SK-N-SH treated with all-trans-retinoic acid at 6 μM for 48 hours (cell line): ENCODE measurements around the gene QSOX2.

Experiments
- ATAC-seq: fragments of 200-7000 bp; cut with Tn5 transposase; 3 replicates; pipeline ENCODE4 v1.9.1; 2020; ENCODE audit warnings: mild to moderate bottlenecking, moderate library complexity
- ARNTL ChIP-seq: fragments of 450-650 bp; formaldehyde crosslinking; IDR thresholded peaks from 2 replicates; pipeline ENCODE4 v1.5.0; 2020; ENCODE audit warnings: low read depth, mild to moderate bottlenecking, moderate library complexity, borderline replicate concordance
- ESRRG ChIP-seq: fragments of 250-450 bp; sonication (Bioruptor Pico); IDR thresholded peaks from 2 replicates; pipeline ENCODE4 v1.6.1; 2021; ENCODE audit warnings: mild to moderate bottlenecking
- GLIS3 ChIP-seq: fragments of 250-450 bp; sonication (Bioruptor Pico); IDR thresholded peaks from 2 replicates; pipeline ENCODE4 v1.5.0; 2020; ENCODE audit warnings: mild to moderate bottlenecking, moderate library complexity
- OSR1 ChIP-seq: fragments of 250-450 bp; sonication (Bioruptor Pico); IDR thresholded peaks from 2 replicates; pipeline ENCODE4 v1.8.0; 2022; ENCODE audit warnings: moderate library complexity, mild to moderate bottlenecking, inconsistent platforms
- RARB ChIP-seq: fragments of 250-450 bp; sonication (Bioruptor Pico); IDR thresholded peaks from 2 replicates; pipeline ENCODE4 v1.8.0; 2021; ENCODE audit warnings: mild to moderate bottlenecking, moderate library complexity
- SNAI2 ChIP-seq: fragments of 250-450 bp; sonication (Bioruptor Pico); IDR thresholded peaks from 2 replicates; pipeline ENCODE4 v1.5.0; 2020; ENCODE audit warnings: mild to moderate bottlenecking, moderate library complexity
- TOX ChIP-seq: fragments of 250-450 bp; sonication (Bioruptor Pico); IDR thresholded peaks from 2 replicates; pipeline ENCODE4 v1.8.0; 2021; ENCODE audit warnings: mild to moderate bottlenecking, moderate library complexity, borderline replicate concordance
- ZC3H10 ChIP-seq: fragments of 250-450 bp; sonication (Bioruptor Pico); IDR thresholded peaks from 2 replicates; pipeline ENCODE4 v1.5.1; 2021; ENCODE audit warnings: mild to moderate bottlenecking, moderate library complexity
- ZFP3 ChIP-seq: fragments of 250-450 bp; sonication (Bioruptor Pico); IDR thresholded peaks from 2 replicates; pipeline ENCODE4 v1.5.0; 2020; ENCODE audit warnings: mild to moderate bottlenecking, moderate library complexity
- ZFP30 ChIP-seq: fragments of 450-650 bp; formaldehyde crosslinking; IDR thresholded peaks from 2 replicates; pipeline ENCODE4 v1.5.0; 2022; ENCODE audit warnings: mild to moderate bottlenecking, moderate library complexity
- ZNF8 ChIP-seq: fragments of 450-650 bp; formaldehyde crosslinking; IDR thresholded peaks from 2 replicates; pipeline ENCODE4 v1.5.0; 2020; ENCODE audit warnings: mild to moderate bottlenecking, moderate library complexity
- TF ChIP-seq, protein P1 (sequence below): fragments of 250-450 bp; sonication (Bioruptor Pico); IDR thresholded peaks from 2 replicates; pipeline ENCODE4 v1.5.1; 2021; ENCODE audit warnings: mild to moderate bottlenecking, moderate library complexity
- TF ChIP-seq, protein P2 (sequence below): fragments of 250-450 bp; sonication (Bioruptor Pico); IDR thresholded peaks from 2 replicates; pipeline ENCODE4 v1.5.1; 2020; ENCODE audit warnings: low read depth, mild to moderate bottlenecking, moderate library complexity
- TF ChIP-seq, protein P3 (sequence below): fragments of 250-450 bp; sonication (Bioruptor Pico); IDR thresholded peaks from 2 replicates; pipeline ENCODE4 v1.5.0; 2020; ENCODE audit warnings: mild to moderate bottlenecking, moderate library complexity
- TF ChIP-seq, protein P4 (sequence below): fragments of 250-450 bp; sonication (Bioruptor Pico); IDR thresholded peaks from 2 replicates; pipeline ENCODE4 v1.8.0; 2020; ENCODE audit warnings: mild to moderate bottlenecking, moderate library complexity, borderline replicate concordance

The QSOX2 gene

DNA sequence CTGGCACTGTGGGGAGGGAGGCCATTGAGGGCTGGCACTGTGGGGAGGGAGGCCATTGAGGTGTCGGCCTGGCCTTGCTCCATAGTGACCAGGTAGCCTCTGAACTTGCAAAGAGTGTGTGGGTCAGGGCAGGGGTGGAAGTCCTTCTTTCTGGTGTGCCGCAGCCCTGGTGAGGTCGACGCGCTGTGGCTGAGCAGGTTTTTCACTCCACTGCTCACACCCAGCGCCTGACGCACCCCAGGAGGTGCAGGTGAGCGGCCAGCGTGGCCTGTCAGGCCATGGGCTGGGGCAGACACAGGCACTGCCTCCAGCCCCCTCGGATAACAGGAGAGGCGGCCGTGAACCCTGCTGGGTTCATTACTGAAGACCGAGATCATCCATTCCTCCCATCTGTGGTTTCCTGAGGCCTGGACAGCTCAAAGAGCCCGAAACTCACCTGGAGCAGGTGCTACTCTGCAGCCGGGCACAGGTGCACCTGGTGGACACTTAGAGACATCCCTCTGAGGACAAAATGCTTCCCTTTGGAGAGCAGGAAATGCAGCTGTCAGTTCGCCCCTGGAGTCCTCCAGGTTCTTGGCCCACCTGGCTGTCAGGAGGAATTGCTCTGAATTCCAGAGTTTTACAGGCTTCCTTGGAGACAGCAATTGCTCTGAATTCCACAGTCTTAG is 73.1 kb downstream of the QSOX2 start:
- TF ChIP-seq ARNTL (CRISPR knock-in tag) (no peak), ZC3H10 (CRISPR knock-in tag) (no peak), ESRRG (CRISPR knock-in tag) (no peak), RARB (CRISPR knock-in tag) (no peak), TOX (CRISPR knock-in tag) (no peak), OSR1 (CRISPR knock-in tag) (no peak), GLIS3 (CRISPR knock-in tag) (no peak), ZFP3 (CRISPR knock-in tag) (no peak), SNAI2 (CRISPR knock-in tag) (no peak)
- TF ChIP-seq, protein P1, sequence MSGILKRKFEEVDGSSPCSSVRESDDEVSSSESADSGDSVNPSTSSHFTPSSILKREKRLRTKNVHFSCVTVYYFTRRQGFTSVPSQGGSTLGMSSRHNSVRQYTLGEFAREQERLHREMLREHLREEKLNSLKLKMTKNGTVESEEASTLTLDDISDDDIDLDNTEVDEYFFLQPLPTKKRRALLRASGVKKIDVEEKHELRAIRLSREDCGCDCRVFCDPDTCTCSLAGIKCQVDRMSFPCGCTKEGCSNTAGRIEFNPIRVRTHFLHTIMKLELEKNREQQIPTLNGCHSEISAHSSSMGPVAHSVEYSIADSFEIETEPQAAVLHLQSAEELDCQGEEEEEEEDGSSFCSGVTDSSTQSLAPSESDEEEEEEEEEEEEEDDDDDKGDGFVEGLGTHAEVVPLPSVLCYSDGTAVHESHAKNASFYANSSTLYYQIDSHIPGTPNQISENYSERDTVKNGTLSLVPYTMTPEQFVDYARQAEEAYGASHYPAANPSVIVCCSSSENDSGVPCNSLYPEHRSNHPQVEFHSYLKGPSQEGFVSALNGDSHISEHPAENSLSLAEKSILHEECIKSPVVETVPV: no peak
- TF ChIP-seq, protein P2, sequence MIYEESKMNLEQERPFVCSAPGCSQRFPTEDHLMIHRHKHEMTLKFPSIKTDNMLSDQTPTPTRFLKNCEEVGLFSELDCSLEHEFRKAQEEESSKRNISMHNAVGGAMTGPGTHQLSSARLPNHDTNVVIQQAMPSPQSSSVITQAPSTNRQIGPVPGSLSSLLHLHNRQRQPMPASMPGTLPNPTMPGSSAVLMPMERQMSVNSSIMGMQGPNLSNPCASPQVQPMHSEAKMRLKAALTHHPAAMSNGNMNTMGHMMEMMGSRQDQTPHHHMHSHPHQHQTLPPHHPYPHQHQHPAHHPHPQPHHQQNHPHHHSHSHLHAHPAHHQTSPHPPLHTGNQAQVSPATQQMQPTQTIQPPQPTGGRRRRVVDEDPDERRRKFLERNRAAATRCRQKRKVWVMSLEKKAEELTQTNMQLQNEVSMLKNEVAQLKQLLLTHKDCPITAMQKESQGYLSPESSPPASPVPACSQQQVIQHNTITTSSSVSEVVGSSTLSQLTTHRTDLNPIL (CRISPR knock-in tag): no peak
- TF ChIP-seq, protein P3, sequence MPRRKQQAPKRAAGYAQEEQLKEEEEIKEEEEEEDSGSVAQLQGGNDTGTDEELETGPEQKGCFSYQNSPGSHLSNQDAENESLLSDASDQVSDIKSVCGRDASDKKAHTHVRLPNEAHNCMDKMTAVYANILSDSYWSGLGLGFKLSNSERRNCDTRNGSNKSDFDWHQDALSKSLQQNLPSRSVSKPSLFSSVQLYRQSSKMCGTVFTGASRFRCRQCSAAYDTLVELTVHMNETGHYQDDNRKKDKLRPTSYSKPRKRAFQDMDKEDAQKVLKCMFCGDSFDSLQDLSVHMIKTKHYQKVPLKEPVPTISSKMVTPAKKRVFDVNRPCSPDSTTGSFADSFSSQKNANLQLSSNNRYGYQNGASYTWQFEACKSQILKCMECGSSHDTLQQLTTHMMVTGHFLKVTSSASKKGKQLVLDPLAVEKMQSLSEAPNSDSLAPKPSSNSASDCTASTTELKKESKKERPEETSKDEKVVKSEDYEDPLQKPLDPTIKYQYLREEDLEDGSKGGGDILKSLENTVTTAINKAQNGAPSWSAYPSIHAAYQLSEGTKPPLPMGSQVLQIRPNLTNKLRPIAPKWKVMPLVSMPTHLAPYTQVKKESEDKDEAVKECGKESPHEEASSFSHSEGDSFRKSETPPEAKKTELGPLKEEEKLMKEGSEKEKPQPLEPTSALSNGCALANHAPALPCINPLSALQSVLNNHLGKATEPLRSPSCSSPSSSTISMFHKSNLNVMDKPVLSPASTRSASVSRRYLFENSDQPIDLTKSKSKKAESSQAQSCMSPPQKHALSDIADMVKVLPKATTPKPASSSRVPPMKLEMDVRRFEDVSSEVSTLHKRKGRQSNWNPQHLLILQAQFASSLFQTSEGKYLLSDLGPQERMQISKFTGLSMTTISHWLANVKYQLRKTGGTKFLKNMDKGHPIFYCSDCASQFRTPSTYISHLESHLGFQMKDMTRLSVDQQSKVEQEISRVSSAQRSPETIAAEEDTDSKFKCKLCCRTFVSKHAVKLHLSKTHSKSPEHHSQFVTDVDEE: no peak
- ATAC-seq: no peak

DNA sequence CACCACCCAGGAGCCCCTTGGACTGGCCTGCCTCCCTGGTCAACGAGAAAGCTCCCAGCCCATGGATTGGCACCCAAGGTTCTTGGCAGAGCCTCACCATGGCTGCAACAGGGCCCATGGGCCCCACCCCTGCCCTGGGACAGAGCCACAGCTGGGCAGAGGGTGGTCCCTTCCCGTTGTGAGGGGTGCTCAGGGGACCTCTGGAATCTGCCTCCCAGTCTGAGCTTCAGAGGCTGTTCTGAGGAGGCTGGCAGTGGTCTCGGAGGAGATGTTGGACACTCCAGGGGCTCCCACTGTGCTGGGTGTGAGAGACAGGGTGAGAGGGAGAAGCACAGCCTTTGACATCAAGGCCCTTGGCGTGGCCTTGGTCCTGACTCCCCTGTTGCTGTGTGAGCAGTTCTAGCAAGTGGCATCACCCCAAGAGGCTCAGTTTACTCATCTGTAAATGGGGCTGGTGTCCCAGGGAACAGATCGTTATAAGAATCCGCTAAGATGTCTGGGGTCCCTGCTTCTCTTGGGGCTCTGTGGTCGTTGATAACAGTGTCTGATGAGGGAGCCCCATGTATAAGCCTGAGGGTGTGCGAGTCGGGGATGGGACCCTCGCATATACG is 73.7 kb downstream of the QSOX2 start:
- TF ChIP-seq, protein P2 (CRISPR knock-in tag): no peak
- TF ChIP-seq ZFP30 (no peak), RARB (CRISPR knock-in tag) (no peak), ESRRG (CRISPR knock-in tag) (no peak), TOX (CRISPR knock-in tag) (no peak), ZNF8 (CRISPR knock-in tag) (no peak)
- TF ChIP-seq, protein P3: no peak
- TF ChIP-seq, protein P1: no peak
- TF ChIP-seq, protein P4, sequence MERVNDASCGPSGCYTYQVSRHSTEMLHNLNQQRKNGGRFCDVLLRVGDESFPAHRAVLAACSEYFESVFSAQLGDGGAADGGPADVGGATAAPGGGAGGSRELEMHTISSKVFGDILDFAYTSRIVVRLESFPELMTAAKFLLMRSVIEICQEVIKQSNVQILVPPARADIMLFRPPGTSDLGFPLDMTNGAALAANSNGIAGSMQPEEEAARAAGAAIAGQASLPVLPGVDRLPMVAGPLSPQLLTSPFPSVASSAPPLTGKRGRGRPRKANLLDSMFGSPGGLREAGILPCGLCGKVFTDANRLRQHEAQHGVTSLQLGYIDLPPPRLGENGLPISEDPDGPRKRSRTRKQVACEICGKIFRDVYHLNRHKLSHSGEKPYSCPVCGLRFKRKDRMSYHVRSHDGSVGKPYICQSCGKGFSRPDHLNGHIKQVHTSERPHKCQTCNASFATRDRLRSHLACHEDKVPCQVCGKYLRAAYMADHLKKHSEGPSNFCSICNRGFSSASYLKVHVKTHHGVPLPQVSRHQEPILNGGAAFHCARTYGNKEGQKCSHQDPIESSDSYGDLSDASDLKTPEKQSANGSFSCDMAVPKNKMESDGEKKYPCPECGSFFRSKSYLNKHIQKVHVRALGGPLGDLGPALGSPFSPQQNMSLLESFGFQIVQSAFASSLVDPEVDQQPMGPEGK (CRISPR knock-in tag): no peak
- ATAC-seq: no peak
